IPS DF 4.7 (cell line): ENCODE results near the gene KCNMB1.
A peak's percentile ranks its signal among the peaks of the same experiment; 100 is the strongest.

Experiments
- DNase-seq: peaks from one replicate; pipeline ENCODE4 v3.0.0-alpha.2; 2013; ENCODE audit warnings: low spot score; ENCODE audit errors: extremely low read depth

KCNMB1 gene, protein sequence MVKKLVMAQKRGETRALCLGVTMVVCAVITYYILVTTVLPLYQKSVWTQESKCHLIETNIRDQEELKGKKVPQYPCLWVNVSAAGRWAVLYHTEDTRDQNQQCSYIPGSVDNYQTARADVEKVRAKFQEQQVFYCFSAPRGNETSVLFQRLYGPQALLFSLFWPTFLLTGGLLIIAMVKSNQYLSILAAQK

DNA sequence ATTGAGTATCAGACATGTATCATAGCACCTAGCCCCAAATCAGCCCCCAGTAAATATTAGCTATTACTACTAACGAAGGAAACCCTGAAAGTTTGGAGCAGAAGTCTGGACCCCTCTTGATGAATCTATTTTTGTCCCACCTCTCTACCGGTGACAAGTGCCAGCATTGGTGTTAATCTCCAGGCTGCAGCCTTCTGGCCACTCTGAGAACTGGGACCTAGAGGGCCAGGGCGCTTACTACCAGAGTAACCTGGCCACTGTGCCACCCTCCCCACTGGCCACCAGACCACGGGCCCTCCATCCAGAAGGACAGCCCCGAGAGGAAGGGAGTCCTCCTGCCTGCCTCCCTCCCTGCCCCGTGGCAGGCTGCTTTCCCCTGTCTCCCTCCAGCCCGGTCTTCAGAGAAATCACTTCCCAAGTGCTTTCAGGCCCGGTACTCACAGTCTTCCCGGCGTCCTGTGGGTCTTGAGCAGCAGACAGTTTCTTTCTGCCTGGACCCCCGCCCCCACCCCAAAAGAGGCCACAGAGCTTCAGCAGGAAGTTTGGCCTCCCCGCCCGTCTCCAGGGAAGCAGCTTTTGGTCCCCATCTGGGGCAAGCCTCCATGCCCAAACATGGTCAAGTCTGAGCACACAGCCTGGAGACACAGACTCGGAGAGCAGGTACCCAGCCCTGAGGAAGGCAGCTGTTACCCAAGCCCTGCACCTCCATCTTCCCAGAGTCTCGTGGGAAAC is at the start of gene KCNMB1:
Gene KCNMB1, minus strand, starts transcription at position 550 of the 732 bp plus-strand sequence. CDS start 3,920 bp downstream, outside the sequence.
- DNase-seq, result no peak

- DNase-seq, result no peak
Observed at GRCh38 chr5:170438581-170438980, 49.4 kb upstream of the KCNMB1 start.

- DNase-seq, result no peak
Observed at GRCh38 chr5:170437621-170438375, 48.6 kb upstream of the KCNMB1 start.

DNA sequence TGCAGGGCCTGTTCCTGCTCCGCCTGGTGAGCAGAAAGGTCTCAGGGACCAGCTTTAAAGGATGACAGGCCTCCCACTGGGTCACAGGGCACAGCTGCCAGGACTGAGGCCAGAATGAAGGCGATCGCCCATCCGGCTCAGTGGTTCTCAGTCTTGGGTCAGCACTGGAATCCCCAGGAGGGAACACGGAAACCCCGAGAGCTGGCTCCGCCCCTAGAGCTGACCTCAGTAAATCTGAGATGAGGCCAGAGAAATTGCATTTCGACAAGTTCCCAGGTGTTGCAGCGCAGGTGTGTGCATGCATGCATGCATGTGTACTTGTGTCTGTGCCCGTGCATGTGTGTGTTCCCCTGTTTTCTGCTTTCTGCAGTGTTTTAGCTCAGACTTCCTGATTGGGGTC is 47.2 kb upstream of the KCNMB1 start:
- no peak for DNase-seq

GRCh38 chr5:170434966-170435605 is 45.9 kb upstream of the KCNMB1 start:
- DNase-seq, result peak; percentile 53

DNA sequence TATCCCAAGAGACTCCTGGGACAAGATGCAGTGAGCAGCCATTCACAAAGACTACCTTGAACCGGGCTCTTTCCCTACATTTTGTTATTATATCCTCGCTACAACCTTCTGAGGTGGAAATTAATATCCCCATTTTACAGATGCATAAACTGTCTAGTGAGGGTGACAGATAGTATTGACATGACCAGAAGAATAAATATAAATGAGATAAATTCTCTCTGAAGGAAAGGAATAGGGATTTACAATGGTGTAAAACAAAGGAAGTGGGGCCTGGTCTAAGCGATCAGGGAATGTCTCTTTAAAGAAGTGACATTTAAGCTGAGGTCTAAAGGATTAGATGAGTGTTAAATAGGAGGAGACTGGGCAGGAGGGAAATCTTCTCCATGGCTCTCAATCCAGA is 43.5 kb upstream of the KCNMB1 start:
- DNase-seq, result no peak

DNA sequence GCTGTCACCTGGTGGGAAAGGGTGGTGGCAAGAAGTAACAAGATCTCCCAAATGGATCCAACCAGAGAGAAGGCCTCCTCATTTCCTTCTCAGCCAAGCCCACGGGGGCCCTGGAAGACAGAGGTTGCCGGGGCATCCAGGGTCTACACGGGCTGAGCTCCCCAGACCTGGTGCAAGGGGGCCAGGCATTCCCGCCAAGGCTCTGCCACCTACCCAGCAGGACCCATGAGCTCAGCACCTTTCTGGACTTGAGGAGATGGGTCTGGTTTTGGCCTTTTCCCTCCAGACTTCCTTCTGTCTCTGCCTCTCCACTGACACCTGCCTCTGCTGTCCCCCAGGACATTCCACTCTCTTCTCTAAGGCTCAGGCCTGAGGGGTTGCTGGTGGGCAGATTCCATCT is 42.4 kb upstream of the KCNMB1 start:
- DNase-seq, result no peak

GRCh38 chr5:170430866-170431437 is 41.8 kb upstream of the KCNMB1 start:
- no peak for DNase-seq

DNA sequence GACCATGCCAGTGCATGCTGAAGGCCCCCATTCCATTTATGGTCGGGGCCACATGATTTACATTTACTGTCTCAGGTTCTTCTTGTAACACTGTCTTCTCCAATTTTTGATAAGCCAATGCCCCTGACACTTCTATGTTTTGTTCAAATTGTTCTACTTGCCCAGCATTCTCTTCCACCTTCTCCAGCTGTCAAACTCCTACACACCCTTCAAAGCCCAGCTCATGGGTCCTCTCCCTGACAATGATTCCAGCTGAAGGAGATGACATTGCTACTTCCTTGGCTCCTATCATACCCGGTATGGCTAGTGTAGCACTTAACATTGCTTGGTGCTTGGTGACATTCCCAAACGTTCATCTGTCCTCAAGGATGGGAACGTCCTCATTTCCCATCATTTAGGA is 41.1 kb upstream of the KCNMB1 start:
- no peak for DNase-seq

DNA sequence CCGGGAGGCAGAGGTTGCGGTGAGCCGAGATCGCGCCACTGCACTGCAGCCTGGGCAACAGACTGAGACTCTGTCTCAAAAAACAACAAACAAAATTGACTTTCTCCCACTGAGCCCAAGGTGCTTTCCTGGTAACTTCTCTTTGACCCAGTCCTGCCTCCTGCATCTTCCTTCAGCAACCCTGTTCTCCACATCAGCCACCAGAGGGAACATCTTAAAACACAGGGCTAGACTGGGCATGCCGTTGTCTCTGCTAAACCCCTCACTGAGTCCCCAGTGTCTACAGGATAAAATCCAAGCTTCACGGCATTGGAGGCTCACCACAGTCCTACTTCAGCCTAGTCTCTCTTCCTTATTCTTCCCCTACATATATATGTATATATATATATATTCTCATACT is 39.8 kb upstream of the KCNMB1 start:
- no peak for DNase-seq

- DNase-seq, result no peak
Observed at GRCh38 chr5:170427672-170428236, 38.6 kb upstream of the KCNMB1 start.

DNA sequence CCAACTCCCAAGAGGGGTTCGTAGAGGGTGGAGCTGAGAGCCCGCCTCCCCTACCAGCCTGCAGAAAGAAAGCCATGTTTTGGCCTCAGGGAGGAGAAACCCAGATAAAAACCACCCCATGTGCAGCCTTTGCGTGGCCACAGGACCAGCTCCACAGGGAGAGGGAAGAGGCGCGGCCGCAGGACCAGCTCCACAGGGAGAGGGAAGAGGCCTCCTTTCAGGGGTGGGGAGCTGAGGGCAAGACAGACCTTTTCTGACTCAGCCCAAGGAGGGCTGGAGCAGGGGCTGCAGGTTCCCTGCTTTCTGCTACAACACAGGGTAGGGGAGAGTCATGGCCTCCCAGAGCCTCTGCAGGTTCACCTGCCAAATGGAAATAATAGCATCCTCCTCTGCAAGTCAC is 37.6 kb upstream of the KCNMB1 start:
- DNase-seq, result no peak

DNA sequence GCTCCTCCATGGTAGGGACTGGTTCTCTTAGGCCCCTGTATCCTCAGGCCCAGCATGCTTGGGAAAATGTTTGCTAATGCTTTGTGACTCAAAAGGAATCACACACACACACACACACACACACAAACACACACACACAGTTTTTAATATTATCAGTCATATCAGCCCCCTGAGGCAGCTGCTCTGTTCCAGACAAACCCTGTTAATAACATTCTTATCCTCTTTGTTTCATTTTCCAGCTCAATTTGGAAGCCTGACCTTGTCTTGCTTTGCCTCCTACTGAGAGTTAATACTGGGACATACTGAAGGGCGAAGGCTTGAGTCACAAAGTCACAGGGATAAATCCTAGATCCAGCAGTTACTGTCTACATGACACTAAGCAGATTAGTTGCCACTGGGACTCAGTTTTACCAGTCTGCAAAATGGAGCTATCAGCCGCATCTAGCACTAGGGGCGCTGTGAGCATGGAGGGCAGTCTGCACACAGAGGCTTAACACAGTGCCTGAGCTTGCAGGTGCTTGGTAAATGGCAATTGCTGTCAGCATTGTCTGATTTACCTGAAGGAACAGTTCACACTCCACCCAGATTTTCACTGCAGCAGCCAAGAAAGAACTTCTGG is 37.1 kb upstream of the KCNMB1 start:
- no peak for DNase-seq

GRCh38 chr5:170425731-170426130 is 36.6 kb upstream of the KCNMB1 start:
- DNase-seq, result no peak

- DNase-seq, result no peak
Observed at GRCh38 chr5:170424629-170425028, 35.5 kb upstream of the KCNMB1 start.

DNA sequence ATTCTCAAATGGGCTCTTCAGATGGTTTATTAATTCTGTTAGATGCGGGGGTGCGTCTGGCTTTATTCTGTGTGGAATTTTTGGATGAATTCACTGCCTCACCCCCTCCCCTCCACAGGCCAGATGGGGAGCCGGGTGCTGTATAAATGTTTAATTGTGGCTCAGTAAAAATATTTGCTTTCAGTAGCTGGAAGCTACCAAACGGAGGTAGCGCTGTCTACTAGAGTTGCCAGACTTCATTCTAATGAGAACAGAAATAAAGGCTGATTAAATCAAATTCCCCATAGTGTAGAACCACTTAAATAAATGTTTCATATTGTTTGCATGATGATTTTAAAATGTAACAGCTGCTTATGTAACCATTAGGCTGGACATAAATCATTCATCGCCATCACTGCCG is 34.5 kb upstream of the KCNMB1 start:
- no peak for DNase-seq

DNA sequence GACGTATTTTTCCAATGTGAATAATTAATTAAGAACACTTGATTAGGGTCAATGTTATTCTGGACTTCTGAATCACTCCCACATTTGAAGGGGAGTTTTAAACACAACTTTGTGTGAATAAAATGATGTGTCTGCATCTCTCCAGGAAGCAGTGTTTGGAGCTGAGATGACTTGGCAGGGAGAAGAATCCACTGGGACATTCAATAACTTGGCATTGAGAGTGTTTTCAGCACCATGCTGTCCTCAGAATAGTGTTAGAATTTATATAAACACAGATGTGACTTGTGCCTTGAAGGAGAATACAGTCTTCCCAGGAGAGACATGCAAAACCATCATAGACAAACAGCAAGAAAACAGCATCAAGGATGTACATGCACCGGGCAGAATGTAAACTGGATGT is 32.7 kb upstream of the KCNMB1 start:
- no peak for DNase-seq

DNA sequence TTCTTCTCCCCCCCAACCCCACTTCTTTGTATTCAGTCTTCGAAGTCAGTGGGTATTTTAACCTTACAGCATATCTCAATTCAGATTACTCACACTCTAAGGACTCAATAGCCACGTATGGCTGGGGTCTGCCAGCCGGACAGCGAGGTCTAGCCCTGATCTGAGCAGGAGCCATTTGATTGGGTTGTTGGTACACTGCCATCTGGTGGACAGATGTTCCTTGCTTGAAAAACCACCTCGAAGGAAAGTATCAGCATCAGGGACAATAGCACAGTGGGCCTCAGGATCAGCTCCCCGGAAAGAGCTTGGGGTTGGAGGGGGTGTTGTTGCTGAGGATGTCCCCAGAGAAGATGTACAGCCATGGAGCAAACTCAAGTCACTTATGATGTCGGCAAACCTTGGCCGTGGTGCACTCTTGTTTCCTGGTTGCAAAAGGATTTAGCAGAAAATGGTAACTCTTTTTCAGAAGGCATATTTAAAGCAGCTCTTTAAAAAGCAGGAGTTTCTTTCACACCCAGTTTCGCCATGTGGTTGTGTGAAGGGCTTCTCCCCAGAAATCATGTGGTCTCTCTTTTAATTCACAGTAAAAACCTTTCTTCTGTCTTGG is 31.7 kb upstream of the KCNMB1 start:
- DNase-seq, result peak; percentile 90

DNA sequence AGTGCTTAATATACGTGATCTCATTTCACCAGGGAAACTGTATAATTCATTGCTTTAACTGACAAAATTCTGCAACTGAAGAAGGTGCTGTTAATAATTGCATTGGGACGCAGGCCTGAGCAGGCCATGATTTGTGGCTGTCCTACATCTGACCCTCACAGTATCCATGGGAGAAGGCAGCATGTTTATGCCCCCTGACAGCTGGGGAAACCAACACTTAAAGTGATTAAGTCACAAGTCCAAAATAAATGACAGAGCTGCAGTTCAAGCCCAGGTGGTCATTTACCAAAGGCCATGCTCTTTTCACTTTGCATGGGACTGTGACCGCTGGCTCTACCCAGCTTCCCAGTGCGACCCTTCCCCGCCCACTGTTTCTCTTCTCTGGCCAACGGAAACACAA is 30.5 kb upstream of the KCNMB1 start:
- DNase-seq, result no peak

GRCh38 chr5:170418736-170419135 is 29.6 kb upstream of the KCNMB1 start:
- DNase-seq, result no peak
